K562 (cell line): ENCODE measurements around the gene GP1BB. TPM values are rescaled to one million over a fixed set of nuclear protein-coding genes. Genes with fewer than 3 reads are reported as not detected.

Experiments used
- ATF1 ChIP-seq, 2 experiments: fragments of 450-650 bp in 1 of 2; IDR thresholded peaks; 2 replicates each; pipeline ENCODE4 v1.6.1; 2016; ENCODE audit warnings: missing compliant biosample characterization in 1 of 2, missing genetic modification characterization in 1 of 2
- BDP1 ChIP-seq: IDR thresholded peaks from 3 replicates; pipeline ENCODE4 v1.6.1; 2011; ENCODE audit not compliant: insufficient read length, insufficient read depth
- DNMT1 ChIP-seq: fragments of 450-650 bp; IDR thresholded peaks from 2 replicates; pipeline ENCODE4 v1.6.1; 2016; ENCODE audit warnings: antibody characterized with exemption, mild to moderate bottlenecking
- EHMT2 ChIP-seq: fragments of 450-650 bp; IDR thresholded peaks from 2 replicates; pipeline ENCODE4 v1.6.1; 2018; ENCODE audit warnings: antibody characterized with exemption
- HOXB6 ChIP-seq: fragments of 250-450 bp; sonication (Bioruptor Pico); IDR thresholded peaks from 2 replicates; pipeline ENCODE4 v1.5.1; 2022; ENCODE audit warnings: mild to moderate bottlenecking, borderline replicate concordance
- NR2C2 ChIP-seq, 2 experiments: fragments of 200-800 bp in 1 of 2; sonication (Bioruptor generic) in 1 of 2; sonication (generic) in 1 of 2; formaldehyde crosslinking in 1 of 2; IDR thresholded peaks; 2 replicates each; pipeline versions ENCODE4 v1.6.1 to v1.8.0; 2016 to 2022; ENCODE audit warnings: mild to moderate bottlenecking in 1 of 2, missing compliant biosample characterization in 1 of 2, missing genetic modification characterization in 1 of 2, missing genetic modification reagents in 1 of 2
- NRF1 ChIP-seq, 2 experiments: fragments of 450-650 bp; IDR thresholded peaks in 1 of 2; conservative IDR thresholded peaks in 1 of 2; 2 replicates each; pipeline ENCODE4 v1.6.1; 2014; ENCODE audit warnings: mild to moderate bottlenecking in 2 of 2
- PHB2 ChIP-seq: fragments of 450-650 bp; IDR thresholded peaks from 2 replicates; pipeline ENCODE4 v1.6.1; 2017; ENCODE audit warnings: low read depth
- POLR3A ChIP-seq: IDR thresholded peaks from 2 replicates; pipeline ENCODE4 v1.6.1; 2011; ENCODE audit warnings: borderline replicate concordance, mild to moderate bottlenecking, moderate library complexity; ENCODE audit not compliant: insufficient read length, insufficient read depth; ENCODE audit errors: extremely low read depth
- PTRF ChIP-seq: fragments of 450-650 bp; IDR thresholded peaks from 2 replicates; pipeline ENCODE4 v1.6.1; 2016; ENCODE audit warnings: mild to moderate bottlenecking, missing genetic modification characterization, missing compliant biosample characterization
- SMARCA5 ChIP-seq: fragments of 450-650 bp; IDR thresholded peaks from 2 replicates; pipeline ENCODE4 v1.6.1; 2016
- SREBF1 ChIP-seq: fragments of 150-350 bp; IDR thresholded peaks from 2 replicates; pipeline ENCODE4 v1.6.1; 2014; ENCODE audit warnings: antibody characterized with exemption, low read depth, low read length, borderline replicate concordance
- TAF7 ChIP-seq: fragments of 450-650 bp; IDR thresholded peaks from 2 replicates; pipeline ENCODE4 v1.6.1; 2016; ENCODE audit warnings: missing genetic modification characterization, missing compliant biosample characterization
- TAL1 ChIP-seq: fragments of 450-650 bp; IDR thresholded peaks from 2 replicates; pipeline ENCODE4 v1.6.1; 2016; ENCODE audit warnings: mild to moderate bottlenecking
- TARDBP ChIP-seq: fragments of 450-650 bp; IDR thresholded peaks from 2 replicates; pipeline ENCODE4 v1.6.1; 2016
- TBP ChIP-seq: optimal IDR thresholded peaks from 2 replicates; pipeline ENCODE3; 2011; ENCODE audit warnings: low read depth, low read length, improper control_type of control experiment
- TFAP4 ChIP-seq: sonication (generic); formaldehyde crosslinking; IDR thresholded peaks from 2 replicates; pipeline ENCODE4 v1.8.0; 2022; ENCODE audit warnings: missing genetic modification reagents, mild to moderate bottlenecking, moderate library complexity, borderline replicate concordance
- ZHX1 ChIP-seq: fragments of 150-350 bp; conservative IDR thresholded peaks from 2 replicates; pipeline ENCODE4 v1.6.1; 2014; ENCODE audit warnings: low read length
- ZNF134 ChIP-seq: fragments of 250-450 bp; sonication (Bioruptor Pico); conservative IDR thresholded peaks from 2 replicates; pipeline ENCODE4 v1.4.0; 2020
- ZNF609 ChIP-seq: sonication (generic); formaldehyde crosslinking; IDR thresholded peaks from 2 replicates; pipeline ENCODE4 v1.8.1; 2023; ENCODE audit warnings: missing genetic modification reagents, mild to moderate bottlenecking, borderline replicate concordance
- polyA plus RNA-seq, 8 experiments: library from polyadenylated mRNA; depleted of rRNA in 4 of 8; stranded (reverse) in 5 of 8; unstranded in 3 of 8; fragments of >200 nt; fragmentation: Nextera tagmentation in 2 of 8; fragmentation: Illumina TruSeq in 1 of 8; extraction: Ambion mirVana in 2 of 8; extraction: Trizol in 1 of 8; gene quantifications; 2 replicates each; pipeline versions ENCODE4 v1.2.1 to v1.2.3, GENCODE V29; 2011 to 2014; ENCODE audit warnings: inconsistent platforms in 1 of 8, missing spikeins in 1 of 8
- total RNA-seq, 7 experiments: library from RNA; depleted of rRNA in 6 of 7; stranded (reverse); fragments of >200 nt in 6 of 7; fragmentation: Illumina TruSeq in 2 of 7; extraction: Trizol in 2 of 7; gene quantifications; 2 replicates each; pipeline versions ENCODE4 v1.2.1 to v1.2.3, GENCODE V29; 2011 to 2021; ENCODE audit warnings: low replicate concordance in 1 of 7

Gene GP1BB
- total and polyA plus RNA-seq, 9 of the 15 experiments (the other 6 are each of a cell fraction or from before 2014, with no cell fraction given), result 0.69 to 162 (median 2.8) TPM

GRCh38 chr22:19713650-19714311 lies 9.6 kb upstream of the GP1BB start (continued):
- TF ChIP-seq ZHX1, result no peak; the same call in 1 of the 2 replicates
- TF ChIP-seq TBP, result peak; percentile 8
- TF ChIP-seq SREBF1, result no peak; the same call in 1 of the 2 replicates
- TF ChIP-seq BDP1, result no peak
- no peak for TF ChIP-seq NR2C2 (CRISPR knock-in tag; IDR thresholded peaks at IDR 0.05)
- TF ChIP-seq NR2C2 (tag; IDR thresholded peaks at IDR 0.05), result no peak
- TF ChIP-seq POLR3A, result no peak
- TF ChIP-seq PTRF (tag), result no peak
- TF ChIP-seq ZNF609 (CRISPR knock-in tag), result no peak
- no peak for TF ChIP-seq DNMT1
- TF ChIP-seq PHB2, result no peak
- TF ChIP-seq TAF7 (tag), result no peak
- no peak for TF ChIP-seq EHMT2
- TF ChIP-seq ATF1 (CRISPR knock-in tag; IDR thresholded peaks at IDR 0.05), result no peak
- no peak for TF ChIP-seq ATF1 (tag; IDR thresholded peaks at IDR 0.05)
- no peak for TF ChIP-seq TAL1
- no peak for TF ChIP-seq HOXB6 (CRISPR knock-in tag)
- TF ChIP-seq ZNF134 (CRISPR knock-in tag), result no peak
- TF ChIP-seq NRF1 (conservative IDR thresholded peaks at IDR 0.05 in 1 of 2, IDR thresholded peaks at IDR 0.05 in 1 of 2), result peak; percentile 18 to 36; a peak in 2 of 4 replicates
- TF ChIP-seq SMARCA5, result peak; percentile 97
- TF ChIP-seq TFAP4 (CRISPR knock-in tag), result no peak
- no peak for TF ChIP-seq TARDBP
